WTC11 (cell line): ENCODE results near the gene ZNF503. TPM values are rescaled to one million over a fixed set of nuclear protein-coding genes. Genes with fewer than 3 reads are reported as not detected.

Experiments
- ATAC-seq: fragments of 200-7000 bp; cut with Tn5 transposase; 2 replicates; pipeline ENCODE4 v1.10.0; 2021; ENCODE audit warnings: mild to moderate bottlenecking, moderate library complexity
- CTCF ChIA-PET: fragments of 300-600 bp; sonication (Branson Sonifier 250); formaldehyde crosslinking; loops from one replicate; lab custom pipeline; 2021; ENCODE audit warnings: antibody characterized with exemption; lab: Charles Lee
- POLR2A ChIA-PET: fragments of 350-600 bp; sonication (Branson Sonifier 250); formaldehyde crosslinking; loops from one replicate; lab custom pipeline; 2021; ENCODE audit warnings: antibody characterized with exemption; lab: Charles Lee
- DNase-seq: peaks from one replicate; pipeline ENCODE4 v3.0.0; 2021; ENCODE audit warnings: low spot score
- H3K27ac Mint-ChIP-seq: 2 replicates; pipeline ENCODE4 v1.8.0; 2021; ENCODE audit warnings: mixed read lengths
- H3K27me3 Mint-ChIP-seq: 2 replicates; pipeline ENCODE4 v1.8.0; 2021; ENCODE audit warnings: low read depth, mild to moderate bottlenecking, moderate library complexity, mixed read lengths
- H3K36me3 Mint-ChIP-seq: 2 replicates; pipeline ENCODE4 v1.8.0; 2021; ENCODE audit warnings: mixed read lengths
- H3K4me1 Mint-ChIP-seq: 2 replicates; pipeline ENCODE4 v1.8.0; 2022; ENCODE audit warnings: mixed read lengths
- H3K4me3 Mint-ChIP-seq: 2 replicates; pipeline ENCODE4 v1.8.0; 2021; ENCODE audit warnings: mild to moderate bottlenecking, moderate library complexity, mixed read lengths
- H3K9me3 Mint-ChIP-seq: 2 replicates; pipeline ENCODE4 v1.8.0; 2021; ENCODE audit warnings: mixed read lengths
- ATF1 ChIP-seq: sonication (generic); formaldehyde crosslinking; IDR thresholded peaks from 2 replicates; pipeline ENCODE4 v1.8.1; 2023; ENCODE audit warnings: mild to moderate bottlenecking, moderate library complexity, missing genetic modification reagents
- EMX1 ChIP-seq: fragments of 250-450 bp; sonication (Bioruptor Pico); IDR thresholded peaks from 2 replicates; pipeline ENCODE4 v1.8.0; 2021; ENCODE audit warnings: mild to moderate bottlenecking
- ETV6 ChIP-seq: sonication (generic); formaldehyde crosslinking; IDR thresholded peaks from 2 replicates; pipeline ENCODE4 v1.8.1; 2022; ENCODE audit warnings: mild to moderate bottlenecking, missing genetic modification reagents
- FOXJ3 ChIP-seq: sonication (generic); formaldehyde crosslinking; IDR thresholded peaks from 2 replicates; pipeline ENCODE4 v1.9.0; 2021; ENCODE audit warnings: missing genetic modification reagents, mild to moderate bottlenecking, borderline replicate concordance
- FOXP1 ChIP-seq: sonication (generic); formaldehyde crosslinking; IDR thresholded peaks from 2 replicates; pipeline ENCODE4 v1.8.0; 2022; ENCODE audit warnings: missing genetic modification reagents, mild to moderate bottlenecking, moderate library complexity, borderline replicate concordance
- GABPB1 ChIP-seq: sonication (generic); formaldehyde crosslinking; IDR thresholded peaks from 2 replicates; pipeline ENCODE4 v1.8.1; 2023; ENCODE audit warnings: mild to moderate bottlenecking, missing genetic modification reagents
- GRHL2 ChIP-seq: fragments of 250-450 bp; sonication (Bioruptor Pico); IDR thresholded peaks from 2 replicates; pipeline ENCODE4 v1.8.0; 2022; ENCODE audit warnings: mild to moderate bottlenecking, moderate library complexity; ENCODE audit not compliant: insufficient replicate concordance, severe bottlenecking
- KAT7 ChIP-seq: sonication (generic); formaldehyde crosslinking; IDR thresholded peaks from 2 replicates; pipeline ENCODE4 v1.8.1; 2023; ENCODE audit warnings: missing genetic modification reagents, mild to moderate bottlenecking, borderline replicate concordance
- MXD4 ChIP-seq: fragments of 250-450 bp; sonication (Bioruptor Pico); IDR thresholded peaks from 2 replicates; pipeline ENCODE4 v1.8.0; 2021; ENCODE audit warnings: mild to moderate bottlenecking, moderate library complexity, borderline replicate concordance
- NR3C1 ChIP-seq: sonication (generic); formaldehyde crosslinking; conservative IDR thresholded peaks from 2 replicates; pipeline ENCODE4 v1.8.1; 2023; ENCODE audit warnings: low read depth, mild to moderate bottlenecking, missing genetic modification reagents
- SMAD3 ChIP-seq: sonication (generic); formaldehyde crosslinking; IDR thresholded peaks from 2 replicates; pipeline ENCODE4 v1.8.0; 2022; ENCODE audit warnings: missing genetic modification reagents, mild to moderate bottlenecking, borderline replicate concordance
- SP1 ChIP-seq: sonication (generic); formaldehyde crosslinking; conservative IDR thresholded peaks from 2 replicates; pipeline ENCODE4 v1.8.1; 2022; ENCODE audit warnings: missing genetic modification reagents
- TCF7 ChIP-seq: sonication (generic); formaldehyde crosslinking; IDR thresholded peaks from 2 replicates; pipeline ENCODE4 v1.8.0; 2022; ENCODE audit warnings: mild to moderate bottlenecking, low read depth, missing genetic modification reagents, moderate library complexity
- TEAD1 ChIP-seq: sonication (generic); formaldehyde crosslinking; IDR thresholded peaks from 2 replicates; pipeline ENCODE4 v1.8.0; 2022; ENCODE audit warnings: mild to moderate bottlenecking, missing genetic modification reagents
- TP53 ChIP-seq: sonication (generic); formaldehyde crosslinking; IDR thresholded peaks from 2 replicates; pipeline ENCODE4 v1.8.1; 2023; ENCODE audit warnings: mild to moderate bottlenecking, missing genetic modification reagents
- ZNF138 ChIP-seq: sonication (generic); formaldehyde crosslinking; conservative IDR thresholded peaks from 2 replicates; pipeline ENCODE4 v1.8.1; 2022; ENCODE audit warnings: mild to moderate bottlenecking, moderate library complexity, missing genetic modification reagents
- ZNF219 ChIP-seq: sonication (generic); formaldehyde crosslinking; IDR thresholded peaks from 2 replicates; pipeline ENCODE4 v1.8.0; 2023; ENCODE audit warnings: missing genetic modification reagents, mild to moderate bottlenecking, borderline replicate concordance
- ZNF416 ChIP-seq: fragments of 250-450 bp; sonication (Bioruptor Pico); IDR thresholded peaks from 2 replicates; pipeline ENCODE4 v1.9.0; 2021; ENCODE audit warnings: mild to moderate bottlenecking, inconsistent platforms
- ZNF423 ChIP-seq: fragments of 250-450 bp; sonication (Bioruptor Pico); IDR thresholded peaks from 2 replicates; pipeline ENCODE4 v2.1.2; 2022; ENCODE audit warnings: mild to moderate bottlenecking, moderate library complexity
- total RNA-seq: library from RNA; stranded (reverse); gene quantifications from 3 replicates; pipeline ENCODE4 v1.2.3, GENCODE V29; 2021
- TF ChIP-seq, protein P1 (sequence below): sonication (generic); formaldehyde crosslinking; IDR thresholded peaks from 2 replicates; pipeline ENCODE4 v1.8.1; 2023; ENCODE audit warnings: mild to moderate bottlenecking, missing genetic modification reagents, moderate library complexity
- TF ChIP-seq, protein P2 (sequence below): sonication (generic); formaldehyde crosslinking; IDR thresholded peaks from 2 replicates; pipeline ENCODE4 v1.8.1; 2023; ENCODE audit warnings: mild to moderate bottlenecking, missing genetic modification reagents, moderate library complexity
- TF ChIP-seq, protein P3 (sequence below): sonication (generic); formaldehyde crosslinking; IDR thresholded peaks from 2 replicates; pipeline ENCODE4 v1.8.1; 2022; ENCODE audit warnings: low read depth, mild to moderate bottlenecking, moderate library complexity, missing genetic modification reagents, borderline replicate concordance
- TF ChIP-seq, protein P4 (sequence below): sonication (generic); formaldehyde crosslinking; IDR thresholded peaks from 2 replicates; pipeline ENCODE4 v1.8.1; 2023; ENCODE audit warnings: mild to moderate bottlenecking, missing genetic modification reagents, borderline replicate concordance
- TF ChIP-seq, protein P5 (sequence below): sonication (generic); formaldehyde crosslinking; IDR thresholded peaks from 2 replicates; pipeline ENCODE4 v1.8.0; 2022; ENCODE audit warnings: mild to moderate bottlenecking, missing genetic modification reagents
- TF ChIP-seq, protein P6 (sequence below): sonication (generic); formaldehyde crosslinking; IDR thresholded peaks from 2 replicates; pipeline ENCODE4 v1.8.1; 2022; ENCODE audit warnings: low read depth, missing genetic modification reagents, borderline replicate concordance
- TF ChIP-seq, protein P7 (sequence below): sonication (generic); formaldehyde crosslinking; IDR thresholded peaks from 2 replicates; pipeline ENCODE4 v1.8.1; 2023; ENCODE audit warnings: mild to moderate bottlenecking, moderate library complexity, missing genetic modification reagents

Gene ZNF503
- total RNA-seq, 1 experiment from 2014 or later = 0.39 TPM

DNA sequence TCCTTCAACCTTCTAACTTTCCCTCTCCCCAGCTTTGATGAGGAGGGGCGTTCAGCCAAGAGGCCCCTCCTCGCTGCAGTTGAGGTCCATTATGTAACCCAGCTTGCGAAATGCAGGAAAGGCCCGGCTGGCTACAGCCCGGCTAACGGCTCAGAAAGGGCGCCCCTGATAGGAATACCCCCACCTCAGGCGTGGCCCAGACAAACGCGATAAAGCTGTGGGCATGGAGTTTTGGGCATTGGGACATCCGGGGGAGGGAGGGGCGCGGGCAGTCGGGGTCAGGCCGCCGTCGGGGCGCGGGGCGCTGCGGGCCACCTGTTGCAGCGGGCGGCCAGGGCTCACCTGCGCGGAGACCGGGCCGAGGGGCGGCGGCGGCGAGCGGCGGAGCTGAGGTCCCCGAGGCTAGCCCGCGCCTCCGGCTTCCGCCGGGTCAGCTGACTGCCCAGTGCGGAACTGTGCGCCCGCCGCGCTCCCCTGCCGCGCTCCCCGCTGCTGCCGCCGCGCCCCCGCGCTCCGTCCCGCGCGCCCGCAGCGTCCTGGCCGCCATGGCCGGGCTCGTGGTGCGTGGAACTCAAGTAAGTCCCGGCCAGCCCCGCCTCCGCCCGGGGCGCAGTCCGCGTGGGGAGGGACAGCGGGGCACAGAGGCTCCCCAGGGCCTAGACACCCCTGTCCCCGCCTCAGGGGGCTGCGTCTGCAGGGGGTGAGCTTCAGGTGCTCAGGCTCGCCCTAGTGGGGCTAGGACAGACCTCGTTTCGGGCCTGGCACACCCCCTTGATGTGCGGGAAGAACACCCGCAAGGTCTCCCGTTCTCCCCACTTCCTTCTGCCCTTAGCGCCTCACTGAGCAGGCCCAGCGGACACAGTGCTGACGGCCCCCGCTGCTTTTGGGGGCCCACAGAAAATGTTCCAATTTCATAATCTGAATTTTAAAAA, 29.9 kb upstream of the ZNF503 start, which contains the start of gene LRMDA:
Gene LRMDA, plus strand, starts transcription at position 445 of the 932 bp plus-strand sequence.
- H3K4me1 Mint-ChIP-seq = peaks cover 42% of the 10 kb centered on the region
- peaks cover 96% of the 10 kb centered on the region for H3K27me3 Mint-ChIP-seq
- no peaks in the 10 kb centered on the region for H3K36me3 Mint-ChIP-seq
- H3K27ac Mint-ChIP-seq = no peak within 1 kb of the TSS
- DNase-seq = peak; percentile 38
- ChIA-PET POLR2A (no interaction called here), CTCF (interaction anchor here (0.5 to 2.1 kb wide), 6 partner anchors 21 to 466 kb away, joined by 3 to 12 read pairs (median 6); partner anchors contain the start of gene ZNF503)
- H3K4me3 Mint-ChIP-seq = peak within 1 kb of the TSS; percentile 68
- no peaks in the 10 kb centered on the region for H3K9me3 Mint-ChIP-seq
- peak; percentile 41 for ATAC-seq
- no peak for TF ChIP-seq SMAD3
- TF ChIP-seq ZNF416 = no peak
- peak; percentile 55; the same call in 1 of the 2 replicates for TF ChIP-seq GABPB1 (CRISPR knock-in tag)
- TF ChIP-seq FOXJ3 (CRISPR knock-in tag) = no peak
- 0 out of 2 replicates have a peak, but pooled peaks have one; percentile 29 for TF ChIP-seq ETV6 (CRISPR knock-in tag)
- no peak for TF ChIP-seq MXD4
- TF ChIP-seq TP53 (CRISPR knock-in tag) = 0 out of 2 replicates have a peak, but pooled peaks have one; percentile 22
- 0 out of 2 replicates have a peak, but pooled peaks have one; percentile 46 for TF ChIP-seq KAT7 (CRISPR knock-in tag)
- TF ChIP-seq, protein P1, sequence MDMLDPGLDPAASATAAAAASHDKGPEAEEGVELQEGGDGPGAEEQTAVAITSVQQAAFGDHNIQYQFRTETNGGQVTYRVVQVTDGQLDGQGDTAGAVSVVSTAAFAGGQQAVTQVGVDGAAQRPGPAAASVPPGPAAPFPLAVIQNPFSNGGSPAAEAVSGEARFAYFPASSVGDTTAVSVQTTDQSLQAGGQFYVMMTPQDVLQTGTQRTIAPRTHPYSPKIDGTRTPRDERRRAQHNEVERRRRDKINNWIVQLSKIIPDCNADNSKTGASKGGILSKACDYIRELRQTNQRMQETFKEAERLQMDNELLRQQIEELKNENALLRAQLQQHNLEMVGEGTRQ (CRISPR knock-in tag) = peak; percentile 81
- TF ChIP-seq, protein P2, sequence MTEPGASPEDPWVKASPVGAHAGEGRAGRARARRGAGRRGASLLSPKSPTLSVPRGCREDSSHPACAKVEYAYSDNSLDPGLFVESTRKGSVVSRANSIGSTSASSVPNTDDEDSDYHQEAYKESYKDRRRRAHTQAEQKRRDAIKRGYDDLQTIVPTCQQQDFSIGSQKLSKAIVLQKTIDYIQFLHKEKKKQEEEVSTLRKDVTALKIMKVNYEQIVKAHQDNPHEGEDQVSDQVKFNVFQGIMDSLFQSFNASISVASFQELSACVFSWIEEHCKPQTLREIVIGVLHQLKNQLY (CRISPR knock-in tag) = no peak
- TF ChIP-seq, protein P3, sequence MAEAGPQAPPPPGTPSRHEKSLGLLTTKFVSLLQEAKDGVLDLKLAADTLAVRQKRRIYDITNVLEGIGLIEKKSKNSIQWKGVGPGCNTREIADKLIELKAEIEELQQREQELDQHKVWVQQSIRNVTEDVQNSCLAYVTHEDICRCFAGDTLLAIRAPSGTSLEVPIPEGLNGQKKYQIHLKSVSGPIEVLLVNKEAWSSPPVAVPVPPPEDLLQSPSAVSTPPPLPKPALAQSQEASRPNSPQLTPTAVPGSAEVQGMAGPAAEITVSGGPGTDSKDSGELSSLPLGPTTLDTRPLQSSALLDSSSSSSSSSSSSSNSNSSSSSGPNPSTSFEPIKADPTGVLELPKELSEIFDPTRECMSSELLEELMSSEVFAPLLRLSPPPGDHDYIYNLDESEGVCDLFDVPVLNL (CRISPR knock-in tag) = 0 out of 2 replicates have a peak, but pooled peaks have one; percentile 16
- TF ChIP-seq, protein P4, sequence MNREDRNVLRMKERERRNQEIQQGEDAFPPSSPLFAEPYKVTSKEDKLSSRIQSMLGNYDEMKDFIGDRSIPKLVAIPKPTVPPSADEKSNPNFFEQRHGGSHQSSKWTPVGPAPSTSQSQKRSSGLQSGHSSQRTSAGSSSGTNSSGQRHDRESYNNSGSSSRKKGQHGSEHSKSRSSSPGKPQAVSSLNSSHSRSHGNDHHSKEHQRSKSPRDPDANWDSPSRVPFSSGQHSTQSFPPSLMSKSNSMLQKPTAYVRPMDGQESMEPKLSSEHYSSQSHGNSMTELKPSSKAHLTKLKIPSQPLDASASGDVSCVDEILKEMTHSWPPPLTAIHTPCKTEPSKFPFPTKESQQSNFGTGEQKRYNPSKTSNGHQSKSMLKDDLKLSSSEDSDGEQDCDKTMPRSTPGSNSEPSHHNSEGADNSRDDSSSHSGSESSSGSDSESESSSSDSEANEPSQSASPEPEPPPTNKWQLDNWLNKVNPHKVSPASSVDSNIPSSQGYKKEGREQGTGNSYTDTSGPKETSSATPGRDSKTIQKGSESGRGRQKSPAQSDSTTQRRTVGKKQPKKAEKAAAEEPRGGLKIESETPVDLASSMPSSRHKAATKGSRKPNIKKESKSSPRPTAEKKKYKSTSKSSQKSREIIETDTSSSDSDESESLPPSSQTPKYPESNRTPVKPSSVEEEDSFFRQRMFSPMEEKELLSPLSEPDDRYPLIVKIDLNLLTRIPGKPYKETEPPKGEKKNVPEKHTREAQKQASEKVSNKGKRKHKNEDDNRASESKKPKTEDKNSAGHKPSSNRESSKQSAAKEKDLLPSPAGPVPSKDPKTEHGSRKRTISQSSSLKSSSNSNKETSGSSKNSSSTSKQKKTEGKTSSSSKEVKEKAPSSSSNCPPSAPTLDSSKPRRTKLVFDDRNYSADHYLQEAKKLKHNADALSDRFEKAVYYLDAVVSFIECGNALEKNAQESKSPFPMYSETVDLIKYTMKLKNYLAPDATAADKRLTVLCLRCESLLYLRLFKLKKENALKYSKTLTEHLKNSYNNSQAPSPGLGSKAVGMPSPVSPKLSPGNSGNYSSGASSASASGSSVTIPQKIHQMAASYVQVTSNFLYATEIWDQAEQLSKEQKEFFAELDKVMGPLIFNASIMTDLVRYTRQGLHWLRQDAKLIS (CRISPR knock-in tag) = no peak
- 0 out of 2 replicates have a peak, but pooled peaks have one; percentile 22 for TF ChIP-seq TEAD1 (CRISPR knock-in tag)
- TF ChIP-seq, protein P5, sequence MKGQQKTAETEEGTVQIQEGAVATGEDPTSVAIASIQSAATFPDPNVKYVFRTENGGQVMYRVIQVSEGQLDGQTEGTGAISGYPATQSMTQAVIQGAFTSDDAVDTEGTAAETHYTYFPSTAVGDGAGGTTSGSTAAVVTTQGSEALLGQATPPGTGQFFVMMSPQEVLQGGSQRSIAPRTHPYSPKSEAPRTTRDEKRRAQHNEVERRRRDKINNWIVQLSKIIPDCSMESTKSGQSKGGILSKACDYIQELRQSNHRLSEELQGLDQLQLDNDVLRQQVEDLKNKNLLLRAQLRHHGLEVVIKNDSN (CRISPR knock-in tag) = no peak
- no peak for TF ChIP-seq TCF7
- no peak for TF ChIP-seq NR3C1 (CRISPR knock-in tag)
- TF ChIP-seq GRHL2 (CRISPR knock-in tag) = no peak
- TF ChIP-seq SP1 (CRISPR knock-in tag) = 0 out of 2 replicates have a peak, but pooled peaks have one; percentile 26
- peak; percentile 40; the same call in 1 of the 2 replicates for TF ChIP-seq FOXP1 (CRISPR knock-in tag)
- peak; percentile 83 for TF ChIP-seq ZNF423 (CRISPR knock-in tag)
- peak; percentile 43; the same call in 1 of the 2 replicates for TF ChIP-seq ZNF219 (CRISPR knock-in tag)
- TF ChIP-seq, protein P6, sequence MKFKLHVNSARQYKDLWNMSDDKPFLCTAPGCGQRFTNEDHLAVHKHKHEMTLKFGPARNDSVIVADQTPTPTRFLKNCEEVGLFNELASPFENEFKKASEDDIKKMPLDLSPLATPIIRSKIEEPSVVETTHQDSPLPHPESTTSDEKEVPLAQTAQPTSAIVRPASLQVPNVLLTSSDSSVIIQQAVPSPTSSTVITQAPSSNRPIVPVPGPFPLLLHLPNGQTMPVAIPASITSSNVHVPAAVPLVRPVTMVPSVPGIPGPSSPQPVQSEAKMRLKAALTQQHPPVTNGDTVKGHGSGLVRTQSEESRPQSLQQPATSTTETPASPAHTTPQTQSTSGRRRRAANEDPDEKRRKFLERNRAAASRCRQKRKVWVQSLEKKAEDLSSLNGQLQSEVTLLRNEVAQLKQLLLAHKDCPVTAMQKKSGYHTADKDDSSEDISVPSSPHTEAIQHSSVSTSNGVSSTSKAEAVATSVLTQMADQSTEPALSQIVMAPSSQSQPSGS (CRISPR knock-in tag) = no peak
- no peak for TF ChIP-seq EMX1 (CRISPR knock-in tag)
- TF ChIP-seq, protein P7, sequence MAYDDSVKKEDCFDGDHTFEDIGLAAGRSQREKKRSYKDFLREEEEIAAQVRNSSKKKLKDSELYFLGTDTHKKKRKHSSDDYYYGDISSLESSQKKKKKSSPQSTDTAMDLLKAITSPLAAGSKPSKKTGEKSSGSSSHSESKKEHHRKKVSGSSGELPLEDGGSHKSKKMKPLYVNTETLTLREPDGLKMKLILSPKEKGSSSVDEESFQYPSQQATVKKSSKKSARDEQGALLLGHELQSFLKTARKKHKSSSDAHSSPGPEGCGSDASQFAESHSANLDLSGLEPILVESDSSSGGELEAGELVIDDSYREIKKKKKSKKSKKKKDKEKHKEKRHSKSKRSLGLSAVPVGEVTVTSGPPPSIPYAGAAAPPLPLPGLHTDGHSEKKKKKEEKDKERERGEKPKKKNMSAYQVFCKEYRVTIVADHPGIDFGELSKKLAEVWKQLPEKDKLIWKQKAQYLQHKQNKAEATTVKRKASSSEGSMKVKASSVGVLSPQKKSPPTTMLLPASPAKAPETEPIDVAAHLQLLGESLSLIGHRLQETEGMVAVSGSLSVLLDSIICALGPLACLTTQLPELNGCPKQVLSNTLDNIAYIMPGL (CRISPR knock-in tag) = no peak
- no peak for TF ChIP-seq ZNF138
- no peak for TF ChIP-seq ATF1 (CRISPR knock-in tag)
